ENCODE results near the gene BARHL1.

The BARHL1 gene

GRCh38 chr9:132547976-132548730, 34.3 kb upstream of the BARHL1 start:
- TF ChIP-seq GATA3 (IDR thresholded peaks at IDR 0.05; ENCODE audit: low read depth, low read length), result no peak
- TF ChIP-seq GATA2 (IDR thresholded peaks at IDR 0.05; ENCODE audit: low read depth, low read length), result no peak

- TF ChIP-seq GATA2 (IDR thresholded peaks at IDR 0.05; ENCODE audit: low read depth, low read length) (no peak), GATA3 (IDR thresholded peaks at IDR 0.05; ENCODE audit: low read depth, low read length) (no peak)
Measured at GRCh38 chr9:132548751-132549640, 33.4 kb upstream of the BARHL1 start.

GRCh38 chr9:132551556-132551955, 30.9 kb upstream of the BARHL1 start:
- TF ChIP-seq GATA2 (IDR thresholded peaks at IDR 0.05; ENCODE audit: low read depth, low read length) (no peak), GATA3 (IDR thresholded peaks at IDR 0.05; ENCODE audit: low read depth, low read length) (no peak)

GRCh38 chr9:132552041-132552440, 30.4 kb upstream of the BARHL1 start:
- TF ChIP-seq GATA3 (IDR thresholded peaks at IDR 0.05; ENCODE audit: low read depth, low read length) (no peak), GATA2 (IDR thresholded peaks at IDR 0.05; ENCODE audit: low read depth, low read length) (no peak)

GRCh38 chr9:132554755-132555154, 27.7 kb upstream of the BARHL1 start:
- TF ChIP-seq GATA2 (IDR thresholded peaks at IDR 0.05; ENCODE audit: low read depth, low read length), result no peak
- no peak for TF ChIP-seq GATA3 (IDR thresholded peaks at IDR 0.05; ENCODE audit: low read depth, low read length)

GRCh38 chr9:132555528-132555927, 26.9 kb upstream of the BARHL1 start:
- TF ChIP-seq GATA3 (IDR thresholded peaks at IDR 0.05; ENCODE audit: low read depth, low read length) (no peak), GATA2 (IDR thresholded peaks at IDR 0.05; ENCODE audit: low read depth, low read length) (no peak)

GRCh38 chr9:132556235-132556634, 26.2 kb upstream of the BARHL1 start:
- TF ChIP-seq GATA3 (IDR thresholded peaks at IDR 0.05; ENCODE audit: low read depth, low read length) (no peak), GATA2 (IDR thresholded peaks at IDR 0.05; ENCODE audit: low read depth, low read length) (no peak)

- TF ChIP-seq GATA2 (IDR thresholded peaks at IDR 0.05; ENCODE audit: low read depth, low read length), result no peak
- no peak for TF ChIP-seq GATA3 (IDR thresholded peaks at IDR 0.05; ENCODE audit: low read depth, low read length)
Measured at GRCh38 chr9:132556714-132557113, 25.7 kb upstream of the BARHL1 start.

GRCh38 chr9:132557159-132557558, 25.2 kb upstream of the BARHL1 start:
- TF ChIP-seq GATA3 (IDR thresholded peaks at IDR 0.05; ENCODE audit: low read depth, low read length), result no peak
- TF ChIP-seq GATA2 (IDR thresholded peaks at IDR 0.05; ENCODE audit: low read depth, low read length), result no peak

GRCh38 chr9:132559711-132560110, 22.7 kb upstream of the BARHL1 start:
- no peak for TF ChIP-seq GATA3 (IDR thresholded peaks at IDR 0.05; ENCODE audit: low read depth, low read length)
- no peak for TF ChIP-seq GATA2 (IDR thresholded peaks at IDR 0.05; ENCODE audit: low read depth, low read length)

GRCh38 chr9:132560616-132561202, 21.7 kb upstream of the BARHL1 start:
- TF ChIP-seq GATA3 (IDR thresholded peaks at IDR 0.05; ENCODE audit: low read depth, low read length) (no peak), GATA2 (IDR thresholded peaks at IDR 0.05; ENCODE audit: low read depth, low read length) (no peak)

GRCh38 chr9:132562306-132562573, 20.2 kb upstream of the BARHL1 start:
- TF ChIP-seq GATA3 (IDR thresholded peaks at IDR 0.05; ENCODE audit: low read depth, low read length), result no peak

GRCh38 chr9:132564526-132564925, 17.9 kb upstream of the BARHL1 start:
- no peak for TF ChIP-seq GATA2 (IDR thresholded peaks at IDR 0.05; ENCODE audit: low read depth, low read length)
- no peak for TF ChIP-seq GATA3 (IDR thresholded peaks at IDR 0.05; ENCODE audit: low read depth, low read length)

GRCh38 chr9:132571806-132572600, 10.4 kb upstream of the BARHL1 start:
- TF ChIP-seq GATA3 (IDR thresholded peaks at IDR 0.05; ENCODE audit: low read depth, low read length) (no peak), GATA2 (IDR thresholded peaks at IDR 0.05; ENCODE audit: low read depth, low read length) (no peak)

Data from SH-SY5Y (cell line).